Activated T-cell treated with anti-CD3 and anti-CD28 coated beads, Interleukin-2, amount 50 U/mL, for 4 hours (primary cell): ENCODE measurements around the gene BRINP1. TPM values are rescaled to one million over a fixed set of nuclear protein-coding genes. Genes with fewer than 3 reads are reported as not detected.

Experiments
- ATAC-seq, 2 donors: fragments of 200-7000 bp; cut with Tn5 transposase; one replicate each; pipeline ENCODE4 v1.10.0; 2021
- DNase-seq: peaks from one replicate; pipeline ENCODE4 v3.0.0-alpha.2; 2020
- H3K27me3 Mint-ChIP-seq: one replicate; pipeline ENCODE4 v1.8.0; 2021; ENCODE audit warnings: low read depth, mixed read lengths
- H3K36me3 Mint-ChIP-seq: one replicate; pipeline ENCODE4 v1.8.0; 2022; ENCODE audit warnings: mixed read lengths; ENCODE audit not compliant: insufficient read depth
- H3K4me1 Mint-ChIP-seq: one replicate; pipeline ENCODE4 v1.8.0; 2021; ENCODE audit warnings: low read depth, mixed read lengths
- H3K4me3 Mint-ChIP-seq: one replicate; pipeline ENCODE4 v1.8.0; 2021; ENCODE audit warnings: mild to moderate bottlenecking, moderate library complexity, mixed read lengths
- H3K9me3 Mint-ChIP-seq: one replicate; pipeline ENCODE4 v1.8.0; 2021; ENCODE audit warnings: mixed read lengths
- total RNA-seq, 3 donors: library from RNA; stranded (reverse); gene quantifications; one replicate each; pipeline ENCODE4 v1.2.1, GENCODE V29; 2021

The BRINP1 gene
- total RNA-seq, 3 donors from 2014 or later: not detected

GRCh38 chr9:119313846-119314245, 55.4 kb downstream of the BRINP1 start:
- Mint-ChIP-seq H3K27me3 (no peaks in the 10 kb centered on the region), H3K36me3 (no peaks in the 10 kb centered on the region), H3K9me3 (peaks cover 9% of the 10 kb centered on the region), H3K4me3 (no peak overlapping the region), H3K4me1 (no peaks in the 10 kb centered on the region)
- DNase-seq: no peak
- ATAC-seq: no peak

- no peak for DNase-seq
- no peak overlapping the region for H3K4me3 Mint-ChIP-seq
- H3K4me1 Mint-ChIP-seq: no peaks in the 10 kb centered on the region
- H3K36me3 Mint-ChIP-seq: no peaks in the 10 kb centered on the region
- ATAC-seq: no peak
- H3K9me3 Mint-ChIP-seq: peaks cover 9% of the 10 kb centered on the region
- no peaks in the 10 kb centered on the region for H3K27me3 Mint-ChIP-seq
Measured at GRCh38 chr9:119310741-119311140, 58.5 kb downstream of the BRINP1 start.

- no peak for DNase-seq
- Mint-ChIP-seq H3K27me3 (no peaks in the 10 kb centered on the region), H3K4me3 (no peak overlapping the region), H3K9me3 (no peaks in the 10 kb centered on the region), H3K36me3 (no peaks in the 10 kb centered on the region), H3K4me1 (no peaks in the 10 kb centered on the region)
- no peak for ATAC-seq
Measured at GRCh38 chr9:119307471-119307870, 61.8 kb downstream of the BRINP1 start.

GRCh38 chr9:119304555-119304954, 64.7 kb downstream of the BRINP1 start:
- no peaks in the 10 kb centered on the region for H3K36me3 Mint-ChIP-seq
- no peaks in the 10 kb centered on the region for H3K4me1 Mint-ChIP-seq
- ATAC-seq (no peak), DNase-seq (no peak)
- H3K27me3 Mint-ChIP-seq: no peaks in the 10 kb centered on the region
- no peak overlapping the region for H3K4me3 Mint-ChIP-seq
- H3K9me3 Mint-ChIP-seq: peaks cover 4% of the 10 kb centered on the region

GRCh38 chr9:119302988-119303698, 66.1 kb downstream of the BRINP1 start:
- Mint-ChIP-seq H3K36me3 (no peaks in the 10 kb centered on the region), H3K27me3 (no peaks in the 10 kb centered on the region), H3K9me3 (peaks cover 4% of the 10 kb centered on the region), H3K4me1 (no peaks in the 10 kb centered on the region), H3K4me3 (no peak overlapping the region)
- no peak for DNase-seq
- ATAC-seq: no peak

- Mint-ChIP-seq H3K36me3 (no peaks in the 10 kb centered on the region), H3K4me1 (no peaks in the 10 kb centered on the region), H3K27me3 (no peaks in the 10 kb centered on the region), H3K4me3 (no peak overlapping the region), H3K9me3 (peaks cover 7% of the 10 kb centered on the region)
- ATAC-seq: no peak
- no peak for DNase-seq
Measured at GRCh38 chr9:119298076-119298853, 71.0 kb downstream of the BRINP1 start.

GRCh38 chr9:119291554-119291953, 77.7 kb downstream of the BRINP1 start:
- ATAC-seq (no peak), DNase-seq (no peak)
- H3K4me3 Mint-ChIP-seq: no peak overlapping the region
- no peaks in the 10 kb centered on the region for H3K27me3 Mint-ChIP-seq
- no peaks in the 10 kb centered on the region for H3K4me1 Mint-ChIP-seq
- no peaks in the 10 kb centered on the region for H3K36me3 Mint-ChIP-seq
- H3K9me3 Mint-ChIP-seq: peaks cover 1% of the 10 kb centered on the region

GRCh38 chr9:119289740-119290433, 79.3 kb downstream of the BRINP1 start:
- Mint-ChIP-seq H3K27me3 (no peaks in the 10 kb centered on the region), H3K4me3 (no peak overlapping the region), H3K4me1 (no peaks in the 10 kb centered on the region), H3K9me3 (no peaks in the 10 kb centered on the region), H3K36me3 (no peaks in the 10 kb centered on the region)
- ATAC-seq (no peak), DNase-seq (no peak)

GRCh38 chr9:119284587-119285337, 84.5 kb downstream of the BRINP1 start:
- Mint-ChIP-seq H3K9me3 (no peaks in the 10 kb centered on the region), H3K4me3 (no peak overlapping the region), H3K36me3 (no peaks in the 10 kb centered on the region), H3K4me1 (no peaks in the 10 kb centered on the region), H3K27me3 (peaks cover 2% of the 10 kb centered on the region)
- ATAC-seq (no peak), DNase-seq (no peak)

GRCh38 chr9:119284118-119284517, 85.1 kb downstream of the BRINP1 start:
- H3K4me1 Mint-ChIP-seq: no peaks in the 10 kb centered on the region

GRCh38 chr9:119283078-119283794, 86.0 kb downstream of the BRINP1 start:
- DNase-seq: no peak
- no peaks in the 10 kb centered on the region for H3K9me3 Mint-ChIP-seq
- H3K36me3 Mint-ChIP-seq: no peaks in the 10 kb centered on the region
- H3K4me3 Mint-ChIP-seq: no peak overlapping the region
- H3K4me1 Mint-ChIP-seq: no peaks in the 10 kb centered on the region
- no peak for ATAC-seq
- peaks cover 2% of the 10 kb centered on the region for H3K27me3 Mint-ChIP-seq

More at GRCh38 chr9:119284118-119284517, 85.1 kb downstream of the BRINP1 start:
- ATAC-seq (no peak), DNase-seq (no peak)
- H3K27me3 Mint-ChIP-seq: peaks cover 2% of the 10 kb centered on the region
- H3K36me3 Mint-ChIP-seq: no peaks in the 10 kb centered on the region
- no peaks in the 10 kb centered on the region for H3K9me3 Mint-ChIP-seq
- H3K4me3 Mint-ChIP-seq: no peak overlapping the region

GRCh38 chr9:119282476-119283077, 86.7 kb downstream of the BRINP1 start:
- Mint-ChIP-seq H3K27me3 (peaks cover 2% of the 10 kb centered on the region), H3K9me3 (no peaks in the 10 kb centered on the region), H3K4me3 (no peak overlapping the region), H3K4me1 (no peaks in the 10 kb centered on the region), H3K36me3 (no peaks in the 10 kb centered on the region)
- DNase-seq: no peak
- ATAC-seq: no peak

- ATAC-seq: no peak
- no peaks in the 10 kb centered on the region for H3K4me1 Mint-ChIP-seq
- no peaks in the 10 kb centered on the region for H3K9me3 Mint-ChIP-seq
- H3K27me3 Mint-ChIP-seq: peaks cover 2% of the 10 kb centered on the region
- no peak overlapping the region for H3K4me3 Mint-ChIP-seq
- no peak for DNase-seq
- no peaks in the 10 kb centered on the region for H3K36me3 Mint-ChIP-seq
Measured at GRCh38 chr9:119280740-119281485, 88.3 kb downstream of the BRINP1 start.
